NAMALWA (cell line): Measurements from ENCODE around the gene CACNB4.
A peak's percentile ranks its signal among the peaks of the same experiment; 100 is the strongest.
"Not testable (repeated sequence)": the region's sequence is repeated elsewhere in the genome, so short reads cannot be mapped to it uniquely, and the experiment has no call there.

ENCODE experiments used
- DNase-seq: peaks from one replicate; pipeline ENCODE4 v3.0.0-alpha.2; 2015; ENCODE audit warnings: low spot score

The CACNB4 gene

GRCh38 chr2:152098496-152099366 lies at the start of gene CACNB4:
CACNB4 (minus strand) TSS chr2:152099044.
- no peak for DNase-seq

DNA sequence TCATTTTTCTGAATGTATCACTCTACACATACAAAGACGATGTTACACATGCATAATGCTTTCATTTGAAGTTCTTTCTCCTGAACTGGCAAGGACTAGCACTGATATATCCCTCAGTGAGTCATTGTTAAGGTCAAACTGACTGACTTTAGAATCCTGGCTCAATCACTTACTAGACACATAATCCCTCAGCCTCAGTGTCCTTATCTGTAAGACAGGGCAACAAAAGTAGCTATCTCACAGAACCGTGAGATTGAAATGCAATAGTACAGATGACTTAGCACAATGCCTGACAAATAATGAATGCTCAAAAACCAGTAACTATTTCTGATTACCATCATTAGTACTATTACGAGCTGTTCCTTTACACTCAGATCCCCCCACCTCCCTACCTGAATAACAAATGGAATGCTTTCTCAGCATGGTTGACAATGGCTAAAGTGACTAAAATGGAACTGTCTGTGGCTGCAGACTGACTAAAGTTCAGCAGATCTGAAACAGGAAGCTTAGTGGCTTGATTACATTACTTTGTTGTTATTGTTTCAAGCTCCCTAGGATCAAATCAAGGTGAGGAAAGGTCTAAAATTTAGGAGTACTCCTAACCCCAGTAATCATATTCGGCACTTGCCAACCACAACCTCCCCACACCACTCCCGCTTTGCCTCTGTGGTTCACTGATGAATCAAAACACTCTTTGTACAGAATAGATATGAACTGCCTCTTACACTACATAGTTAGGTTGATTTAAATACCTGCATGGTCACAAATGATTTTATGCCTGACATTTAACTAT lies 35.8 kb upstream of the CACNB4 start:
- peak; percentile 14 for DNase-seq

DNA sequence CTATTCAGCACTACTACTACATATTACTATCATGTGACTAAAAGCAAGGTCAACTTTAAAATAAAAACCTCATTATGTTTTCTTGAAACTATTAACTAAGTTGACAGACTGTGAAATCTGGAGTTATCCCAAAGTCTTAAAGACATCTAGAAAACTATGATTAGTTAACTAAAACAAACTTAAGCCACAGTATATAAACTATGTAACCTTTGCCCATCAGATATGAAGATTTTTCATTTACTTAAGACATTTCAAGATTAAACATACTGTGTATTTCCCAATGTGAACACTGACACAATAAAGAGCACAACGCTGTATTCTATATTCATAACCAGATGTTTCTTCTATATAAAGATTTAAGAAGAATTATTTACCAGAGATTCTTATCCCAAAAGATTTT lies 33.5 kb upstream of the CACNB4 start:
- no peak for DNase-seq

DNA sequence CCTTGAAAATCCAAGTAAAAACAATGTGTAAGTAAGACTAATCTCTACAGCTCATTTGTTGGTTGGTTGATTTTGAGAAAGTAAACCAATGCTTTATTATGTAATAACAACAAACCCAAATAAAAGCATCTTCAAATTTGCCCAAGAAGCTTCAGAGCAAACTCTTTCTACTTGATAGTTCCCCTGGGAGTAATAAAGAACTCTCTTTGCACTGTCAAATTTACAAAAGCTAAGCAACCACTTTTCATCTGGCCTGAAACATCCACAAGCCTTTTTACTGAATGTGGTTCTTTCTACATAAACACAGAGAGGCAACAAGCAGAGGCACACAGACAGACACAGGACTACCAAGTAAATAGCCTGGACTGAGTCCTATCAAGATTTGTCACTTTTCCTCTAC lies 28.8 kb upstream of the CACNB4 start:
- DNase-seq = no peak

DNA sequence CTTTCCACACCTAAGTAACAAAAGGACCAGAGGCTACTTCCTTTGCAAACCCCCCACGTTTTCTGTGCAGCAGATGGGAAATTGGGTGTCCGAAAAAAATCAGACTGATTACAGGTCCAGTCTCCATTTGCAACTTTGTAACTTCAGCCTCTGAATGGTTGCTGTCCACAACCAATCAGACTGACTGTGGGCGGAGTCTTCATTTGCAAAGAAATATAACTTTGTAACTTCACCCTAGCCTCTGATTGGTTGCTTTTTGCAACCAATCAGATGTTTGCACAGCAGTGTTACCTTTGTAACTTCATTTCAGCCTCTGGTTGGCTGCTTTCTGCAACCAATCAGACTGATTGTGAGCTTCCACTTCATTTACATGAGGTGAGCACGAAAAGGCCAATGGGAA lies 27.8 kb upstream of the CACNB4 start:
- DNase-seq = peak; percentile 24

DNA sequence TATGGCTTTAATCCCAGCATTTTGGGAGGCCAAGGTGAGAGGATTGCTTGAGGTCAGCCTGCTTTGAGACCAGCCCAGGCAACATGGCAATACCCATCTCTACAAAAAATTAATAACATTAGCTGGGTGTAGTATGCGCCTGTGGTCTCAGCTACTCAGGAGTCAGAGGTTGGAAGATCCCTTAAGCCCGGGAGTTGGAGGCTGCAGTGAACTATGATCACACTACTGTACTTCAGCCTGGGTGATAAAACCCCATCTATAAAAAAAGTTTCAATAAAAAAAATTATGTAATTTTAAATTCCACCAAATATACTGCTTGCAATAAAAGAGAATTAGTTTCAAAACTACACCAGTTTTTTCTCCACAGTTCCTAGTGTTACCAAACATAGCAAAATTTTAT lies 23.3 kb upstream of the CACNB4 start:
- DNase-seq = no peak

- no peak for DNase-seq
These were observed 21.6 kb upstream of the CACNB4 start for GRCh38 chr2:152120430-152120829.

DNA sequence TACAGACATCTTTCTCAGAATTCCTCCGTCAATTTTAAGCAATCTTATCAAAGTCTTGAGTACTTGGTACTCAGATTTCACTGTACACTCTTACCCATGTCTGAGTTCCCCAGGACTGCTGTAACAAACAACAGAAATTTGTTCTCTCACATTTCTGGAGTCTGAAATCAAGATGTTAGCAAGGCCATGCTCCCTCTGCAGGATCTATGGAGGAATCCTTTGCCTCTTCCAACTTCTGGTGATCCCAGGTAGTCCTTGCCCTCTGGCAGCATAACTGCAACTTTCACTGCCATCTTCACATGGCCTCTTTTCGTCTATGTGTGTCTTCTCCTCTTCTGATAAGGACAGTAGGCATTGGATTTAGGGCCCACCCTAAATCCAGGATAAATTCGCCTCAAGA lies 17.1 kb upstream of the CACNB4 start:
- no peak for DNase-seq

DNA sequence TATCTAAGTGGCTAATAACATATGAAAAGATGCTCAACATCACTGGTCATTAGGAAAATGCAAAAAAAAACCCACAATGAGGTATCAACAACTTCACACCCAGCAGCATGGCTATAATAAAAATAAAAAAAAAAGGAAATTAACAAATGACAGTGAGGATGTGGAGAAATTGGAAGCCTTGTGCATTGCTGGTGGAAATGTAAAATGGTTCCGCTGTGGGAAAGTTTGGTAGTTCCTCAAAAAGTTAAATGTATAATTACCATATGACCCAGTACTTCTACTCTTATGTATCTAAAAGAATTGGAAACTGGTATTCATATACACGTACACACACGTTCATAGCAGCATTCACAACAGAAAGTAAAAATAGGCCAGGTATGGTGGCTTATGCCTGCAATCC lies 15.5 kb upstream of the CACNB4 start:
- DNase-seq = no peak

- not testable (repeated sequence) for DNase-seq
These were observed 8.3 kb upstream of the CACNB4 start for GRCh38 chr2:152107140-152107539.

GRCh38 chr2:152106464-152106863 lies 7.6 kb upstream of the CACNB4 start:
- no peak for DNase-seq

- DNase-seq = no peak
These were observed 4.4 kb upstream of the CACNB4 start for GRCh38 chr2:152103271-152103670.

GRCh38 chr2:152100961-152101360 lies 2.1 kb upstream of the CACNB4 start:
- DNase-seq = no peak

DNA sequence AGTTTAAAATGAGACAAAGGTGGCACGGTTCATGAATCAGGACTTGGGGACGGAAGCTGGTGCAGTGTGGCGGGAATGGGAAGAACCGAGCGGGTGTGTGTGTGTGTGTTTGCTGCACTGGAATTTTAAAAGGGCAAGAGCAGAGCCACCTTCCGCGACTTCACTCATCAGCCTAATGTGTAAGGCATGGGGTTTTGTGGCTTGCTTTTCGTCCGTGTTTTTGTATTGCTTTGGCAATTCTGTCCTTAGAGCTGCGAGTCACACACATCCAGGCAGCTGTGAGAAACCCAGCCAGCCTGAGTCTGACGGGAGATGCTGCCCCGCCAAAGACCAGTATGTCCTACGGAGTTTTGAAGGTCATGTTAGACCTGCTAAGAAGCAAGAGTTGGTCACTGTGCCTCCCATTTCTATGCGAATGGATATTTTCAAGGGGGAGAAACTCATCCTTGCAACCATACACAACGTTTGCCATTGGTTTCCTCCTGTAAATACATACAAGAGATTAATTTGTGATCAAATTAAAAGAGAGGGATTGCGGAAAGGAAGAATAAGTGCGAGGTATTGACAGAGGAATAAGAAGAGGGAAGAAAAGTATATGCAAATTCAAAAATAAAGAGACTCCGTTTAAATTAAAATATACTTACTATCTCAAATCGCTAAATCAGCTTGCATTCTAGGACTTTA lies 665 bp upstream of the CACNB4 start:
- no peak for DNase-seq

- no peak for DNase-seq
These were observed 896 bp downstream of the CACNB4 start for GRCh38 chr2:152097801-152098495.

DNA sequence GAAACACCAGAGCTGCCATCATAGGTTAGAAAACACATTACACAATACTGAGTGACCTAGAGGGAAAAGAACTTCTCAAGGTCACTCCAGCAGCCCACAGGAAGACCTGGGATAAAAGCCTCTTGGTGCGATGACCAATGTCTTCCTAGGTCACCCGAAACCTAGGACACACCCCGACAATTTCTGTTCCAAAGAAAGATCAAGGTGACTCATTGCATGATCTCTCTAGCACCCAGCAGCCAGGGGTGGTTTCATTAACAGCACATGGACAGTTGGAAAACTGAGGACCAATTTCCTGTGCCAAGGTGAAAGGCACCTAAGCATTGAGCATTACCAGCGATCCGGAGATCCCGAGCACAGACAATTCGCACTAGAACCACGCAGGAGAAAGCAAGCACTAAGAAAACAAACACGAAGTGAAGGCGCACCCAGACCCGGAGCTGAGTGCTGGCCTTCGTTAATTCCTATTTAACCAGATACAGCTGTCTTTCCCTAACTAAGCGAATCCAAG lies 1.5 kb downstream of the CACNB4 start:
- no peak for DNase-seq

GRCh38 chr2:152095146-152095545 lies 3.7 kb downstream of the CACNB4 start:
- DNase-seq = no peak

DNA sequence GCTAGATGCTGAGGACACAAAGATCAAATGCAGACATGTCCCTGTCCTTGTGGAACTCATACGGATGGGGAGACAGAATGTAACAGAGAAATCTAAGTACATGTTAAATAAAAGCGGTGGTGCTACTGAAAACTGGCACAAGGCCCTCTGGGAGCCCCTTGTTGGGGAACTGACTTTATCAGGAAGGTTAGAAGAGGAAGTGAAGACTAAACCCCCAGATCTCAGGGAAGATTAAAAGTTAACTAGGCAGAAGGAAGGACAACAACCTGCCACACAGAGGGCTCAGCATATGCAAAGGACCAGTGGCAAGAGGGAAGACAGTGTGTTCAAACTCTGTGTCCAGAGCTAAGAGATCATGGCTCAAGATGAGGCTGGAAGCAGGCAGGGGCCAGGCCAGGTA lies 4.8 kb downstream of the CACNB4 start:
- DNase-seq = no peak

DNA sequence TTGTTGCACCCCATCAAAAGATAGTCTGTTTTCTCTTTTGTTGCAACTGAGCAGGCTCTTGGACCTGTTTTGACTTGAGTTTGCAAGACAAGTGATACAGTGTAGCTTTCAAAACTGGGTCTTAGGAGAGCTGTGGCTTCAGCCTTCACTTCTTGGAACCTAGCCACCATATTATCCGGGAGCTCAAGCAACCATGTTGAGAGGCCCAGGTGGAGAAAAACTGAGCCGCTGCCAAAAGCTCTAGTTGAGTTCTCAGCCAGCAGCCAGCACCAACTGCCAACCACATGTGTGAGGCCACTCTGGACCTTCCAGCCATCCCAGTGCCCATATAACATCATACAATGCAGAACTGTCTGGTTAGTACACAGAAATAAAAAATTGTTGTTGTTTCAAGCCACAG lies 5.4 kb downstream of the CACNB4 start:
- no peak for DNase-seq

DNA sequence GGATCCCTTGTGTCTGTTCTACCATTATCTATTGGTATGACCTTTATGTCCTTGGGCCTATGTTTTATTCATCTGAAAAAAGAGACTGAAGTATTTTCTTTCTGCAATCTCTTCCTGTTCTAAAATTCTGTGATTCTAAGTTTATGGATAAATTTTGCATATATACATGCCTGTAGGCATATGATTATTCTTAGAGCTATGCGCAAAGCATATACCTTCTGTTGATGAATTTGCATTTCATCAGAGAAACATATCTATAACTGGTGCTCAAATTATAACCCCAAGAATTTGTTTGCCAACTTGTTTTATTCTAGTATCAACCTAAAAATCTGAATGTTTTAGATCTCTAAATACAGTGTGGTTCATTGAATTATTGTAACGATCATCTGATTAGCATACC lies 6.7 kb downstream of the CACNB4 start:
- no peak for DNase-seq

GRCh38 chr2:152090726-152091125 lies 8.1 kb downstream of the CACNB4 start:
- not testable (repeated sequence) for DNase-seq

DNA sequence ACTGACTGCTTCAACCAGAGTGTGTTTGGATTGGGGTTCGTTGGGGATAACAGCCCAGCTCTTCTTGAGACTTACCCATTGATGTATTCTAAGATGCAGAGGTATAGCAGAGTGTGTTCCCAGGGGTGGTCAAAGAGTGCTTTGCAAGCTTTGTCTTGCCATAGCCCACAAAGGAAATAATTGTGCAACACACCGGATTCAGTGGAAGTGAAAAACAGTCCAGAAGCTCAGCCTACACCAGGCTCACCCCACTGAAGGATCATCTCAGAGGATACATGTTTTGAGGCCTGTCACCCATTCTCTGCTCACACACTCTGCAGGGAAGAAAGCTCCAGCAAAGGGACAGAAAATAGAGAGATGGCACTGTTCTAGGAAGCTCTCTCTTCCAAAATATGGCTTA lies 9.6 kb downstream of the CACNB4 start:
- DNase-seq = no peak
